Suprapubic skin (tissue), 3 donors: ENCODE data around the gene GPD1L.

Source experiments
- CTCF ChIP-seq, 2 donors: fragments of 200-600 bp in 1 of 2; fragments of 450-650 bp in 1 of 2; sonication (generic) in 1 of 2; IDR thresholded peaks; one replicate each; pipeline ENCODE4 v1.5.1; 2016 to 2019; ENCODE audit warnings: antibody characterized with exemption in 2 of 2, mild to moderate bottlenecking in 1 of 2, moderate library complexity in 1 of 2
- POLR2A ChIP-seq, 2 donors: fragments of 450-650 bp; IDR thresholded peaks; one replicate each; pipeline ENCODE4 v1.6.1; 2017; ENCODE audit warnings: antibody characterized with exemption in 2 of 2, mild to moderate bottlenecking in 2 of 2, moderate library complexity in 2 of 2

GRCh38 chr3:32146746-32147211 is 40.4 kb downstream of the GPD1L start:
- no peak for TF ChIP-seq CTCF (IDR thresholded peaks at IDR 0.05)
- TF ChIP-seq POLR2A (IDR thresholded peaks at IDR 0.05), result no peak
